Fibroblast of skin of back (primary cell): ENCODE measurements around the gene NEO1.

Source experiments
- DNase-seq: peaks from one replicate; pipeline ENCODE4 v3.0.0-alpha.2; 2013

NEO1 gene

GRCh38 chr15:73031648-73032047 is 20.6 kb upstream of the NEO1 start:
- no peak for DNase-seq

GRCh38 chr15:73033611-73034010 is 18.7 kb upstream of the NEO1 start:
- no peak for DNase-seq

- DNase-seq = no peak
Observed at GRCh38 chr15:73034221-73034620, 18.0 kb upstream of the NEO1 start.

GRCh38 chr15:73035221-73035620 is 17.0 kb upstream of the NEO1 start:
- DNase-seq = no peak

GRCh38 chr15:73038220-73038619 is 14.0 kb upstream of the NEO1 start:
- DNase-seq = no peak

- DNase-seq = no peak
Observed at GRCh38 chr15:73046073-73046472, 6.2 kb upstream of the NEO1 start.

- no peak for DNase-seq
Observed at GRCh38 chr15:73047882-73048281, 4.4 kb upstream of the NEO1 start.

GRCh38 chr15:73048624-73049295 is 3.5 kb upstream of the NEO1 start:
- no peak for DNase-seq

GRCh38 chr15:73049564-73050215 is 2.6 kb upstream of the NEO1 start:
- DNase-seq = no peak

- no peak for DNase-seq
Observed at GRCh38 chr15:73050561-73051295, 1.5 kb upstream of the NEO1 start.

- DNase-seq = no peak
Observed at GRCh38 chr15:73051391-73051806, 864 bp upstream of the NEO1 start.

- DNase-seq = peak; percentile 42
Observed at GRCh38 chr15:73052653-73053397, 562 bp downstream of the NEO1 start.

- no peak for DNase-seq
Observed at GRCh38 chr15:73053398-73053723, 1.1 kb downstream of the NEO1 start.

- no peak for DNase-seq
Observed at GRCh38 chr15:73054417-73054953, 2.2 kb downstream of the NEO1 start.

- no peak for DNase-seq
Observed at GRCh38 chr15:73056460-73056859, 4.2 kb downstream of the NEO1 start.

- no peak for DNase-seq
Observed at GRCh38 chr15:73058437-73058836, 6.2 kb downstream of the NEO1 start.

GRCh38 chr15:73065114-73065513 is 12.9 kb downstream of the NEO1 start:
- DNase-seq = no peak

- DNase-seq = no peak
Observed at GRCh38 chr15:73069109-73069508, 16.8 kb downstream of the NEO1 start.

GRCh38 chr15:73072894-73073293 is 20.6 kb downstream of the NEO1 start:
- DNase-seq = no peak

GRCh38 chr15:73074241-73074640 is 22.0 kb downstream of the NEO1 start:
- DNase-seq = no peak

GRCh38 chr15:73075160-73075859 is 23.0 kb downstream of the NEO1 start:
- DNase-seq = peak; percentile 9

GRCh38 chr15:73078291-73078690 is 26.0 kb downstream of the NEO1 start:
- DNase-seq = no peak
